Astrocyte (in vitro differentiated cells and primary cell): ENCODE data around the gene ATP8A1.

Source experiments
- CTCF ChIP-seq: IDR thresholded peaks from 2 replicates; pipeline ENCODE4 v1.5.1; 2011; ENCODE audit warnings: low read depth, mild to moderate bottlenecking, inconsistent platforms, low read length, moderate library complexity; ENCODE audit not compliant: insufficient read depth
- EZH2 ChIP-seq: IDR thresholded peaks from 2 replicates; pipeline ENCODE4 v1.6.1; 2012; ENCODE audit warnings: mild to moderate bottlenecking, low read length, inconsistent platforms; ENCODE audit not compliant: insufficient read depth

GRCh38 chr4:42628740-42629139 is 28.2 kb downstream of the ATP8A1 start:
- TF ChIP-seq CTCF (no peak), EZH2 (no peak)
